Measurements from ENCODE around the gene DPM3. TPM values are rescaled to one million over a fixed set of nuclear protein-coding genes. Genes with fewer than 3 reads are reported as not detected.

Gene DPM3
- polyA plus RNA-seq, 1 donor from 2014 or later = 83.9 TPM

DNA sequence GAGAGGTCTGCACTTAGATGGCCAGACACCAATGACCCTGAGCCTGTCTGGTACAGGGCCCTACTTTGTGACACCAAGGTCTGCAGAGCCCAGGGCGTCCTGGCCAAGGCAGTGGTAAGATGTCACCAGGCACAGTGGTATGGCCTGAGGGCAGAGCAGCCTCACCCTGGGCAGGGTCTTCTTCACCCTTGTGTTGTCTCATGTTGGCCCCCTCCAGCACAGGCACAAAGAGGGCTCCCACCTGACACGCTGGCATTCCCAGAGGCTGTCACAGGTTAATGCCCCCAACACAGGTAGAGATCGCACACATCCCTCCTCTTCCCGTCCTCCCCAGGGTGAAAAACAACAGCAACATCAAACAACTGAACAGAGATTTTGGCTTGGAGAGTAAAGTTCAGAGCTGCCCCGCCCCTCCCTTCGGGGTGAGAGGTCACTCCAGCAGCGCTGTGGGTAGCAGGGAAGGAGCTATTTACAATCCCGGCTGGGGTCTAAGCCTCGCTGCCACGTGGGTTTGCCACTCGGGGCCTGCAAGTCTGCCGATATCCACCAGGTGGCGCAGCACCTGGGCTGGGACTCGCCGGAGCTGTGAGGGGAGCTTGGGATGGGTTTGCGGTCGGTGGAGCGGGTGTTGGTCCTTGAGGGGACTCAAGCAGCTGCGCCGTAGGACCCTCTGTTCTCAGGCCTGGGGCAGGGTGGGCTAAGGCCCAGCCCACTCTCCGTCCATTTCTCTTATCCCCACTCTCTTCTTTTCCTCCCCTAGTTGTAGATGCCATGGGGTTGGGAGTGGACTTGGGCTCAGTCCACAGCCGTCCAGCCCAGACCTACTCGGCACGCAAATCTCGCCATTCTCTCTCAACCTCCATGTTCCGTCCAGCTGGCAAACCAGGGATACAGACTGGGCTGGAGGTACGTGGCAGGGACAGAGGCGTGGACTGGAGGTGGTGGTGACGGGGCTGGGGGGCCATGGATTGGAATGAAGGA is 49.0 kb downstream of the DPM3 start:
- peaks cover 4% of the 10 kb centered on the region for H3K27me3 Mint-ChIP-seq
- peak overlapping the region in 1 of 4 donors; percentile 14 for H3K4me3 Mint-ChIP-seq
- H3K4me1 Mint-ChIP-seq = peaks cover 1 to 7% (median 2%) of the 10 kb centered on the region in 3 donors
- H3K9me3 Mint-ChIP-seq = no peaks in the 10 kb centered on the region
- no peak overlapping the region for H3K27ac Mint-ChIP-seq
- H3K36me3 Mint-ChIP-seq = peaks cover 1% of the 10 kb centered on the region

Other genes starting within 250 kb of the DPM3 start
- 78.3 TPM for gene PMVK, start 203.8 kb downstream of the DPM3 start, polyA plus RNA-seq
- gene PBXIP1, start 184.4 kb downstream of the DPM3 start, polyA plus RNA-seq = 123 TPM
- 42.5 TPM for gene PYGO2, start 178.7 kb downstream of the DPM3 start, polyA plus RNA-seq
- 35.7 TPM for gene SHC1, start 169.8 kb downstream of the DPM3 start, polyA plus RNA-seq
- gene CKS1B, start 165.8 kb downstream of the DPM3 start, polyA plus RNA-seq = 102 TPM
- 57.6 TPM for gene FLAD1, start 157.2 kb downstream of the DPM3 start, polyA plus RNA-seq
- gene LENEP, start 146.9 kb downstream of the DPM3 start, polyA plus RNA-seq = not detected
- gene ZBTB7B, start 137.7 kb downstream of the DPM3 start, polyA plus RNA-seq = 7.7 TPM
- gene DCST2, start 106.8 kb downstream of the DPM3 start, polyA plus RNA-seq = not detected
- gene DCST1, start 106.7 kb downstream of the DPM3 start, polyA plus RNA-seq = not detected
- 8.0 TPM for gene ADAM15, start 89.2 kb downstream of the DPM3 start, polyA plus RNA-seq
- 8.5 TPM for gene EFNA4, start 76.8 kb downstream of the DPM3 start, polyA plus RNA-seq
- gene EFNA3, start 61.7 kb downstream of the DPM3 start, polyA plus RNA-seq = 1.3 TPM
- gene EFNA1, start 12.7 kb downstream of the DPM3 start, polyA plus RNA-seq = not detected
- gene SLC50A1, start 4.7 kb downstream of the DPM3 start, polyA plus RNA-seq = 72.9 TPM
- gene KRTCAP2, start 32.8 kb upstream of the DPM3 start, polyA plus RNA-seq = 420 TPM
- gene TRIM46, start 33.3 kb upstream of the DPM3 start, polyA plus RNA-seq = 0.14 TPM
- gene THBS3, start 67.4 kb upstream of the DPM3 start, polyA plus RNA-seq = 1.4 TPM
- gene MTX1, start 68.2 kb upstream of the DPM3 start, polyA plus RNA-seq = 41.7 TPM
- 1.7 TPM for gene ENTREP3, start 115.0 kb upstream of the DPM3 start, polyA plus RNA-seq
- 144 TPM for gene SCAMP3, start 121.8 kb upstream of the DPM3 start, polyA plus RNA-seq
- 19.7 TPM for gene CLK2, start 133.0 kb upstream of the DPM3 start, polyA plus RNA-seq
- gene HCN3, start 136.9 kb upstream of the DPM3 start, polyA plus RNA-seq = 2.3 TPM
- not detected for gene PKLR, start 160.9 kb upstream of the DPM3 start, polyA plus RNA-seq
- 120 TPM for gene FDPS, start 168.3 kb upstream of the DPM3 start, polyA plus RNA-seq
- gene RUSC1, start 180.4 kb upstream of the DPM3 start, polyA plus RNA-seq = 8.9 TPM

Data from IgD-negative memory B cell (primary cell).